ENCODE results near the gene SMAD4. TPM values are rescaled to one million over a fixed set of nuclear protein-coding genes. Genes with fewer than 3 reads are reported as not detected.
A peak's percentile ranks its signal among the peaks of the same experiment; 100 is the strongest.
"Not testable (repeated sequence)": the region's sequence is repeated elsewhere in the genome, so short reads cannot be mapped to it uniquely, and the experiment has no call there.

Gene SMAD4
- 10 to 100 TPM; 80.3 to 83.8 TPM for total RNA-seq

- POLR2A ChIA-PET = interaction anchor here (0.9 to 6.4 kb wide), 30 partner anchors 9 to 210 kb away, joined by 3 to 120 read pairs (median 5); partner anchors contain the start of genes ELAC1, ME2, MEX3C and MRO
- H3K4me3 Mint-ChIP-seq = peak within 1 kb of the TSS; percentile 98
- CTCF ChIA-PET = interaction anchor here (1.0 to 3.2 kb wide), 6 partner anchors 21 to 209 kb away, joined by 3 to 12 read pairs (median 4); partner anchors contain the start of gene ME2
- peak within 1 kb of the TSS; percentile 90 for H3K27ac Mint-ChIP-seq
- peaks cover 66% of the 10 kb centered on the region for H3K4me1 Mint-ChIP-seq
- H3K36me3 Mint-ChIP-seq (ENCODE audit: low read depth) = peaks cover 47% of the 10 kb centered on the region
- H3K9me3 Mint-ChIP-seq = no peaks in the 10 kb centered on the region
- peak; percentile 97 for DNase-seq
- no peaks in the 10 kb centered on the region for H3K27me3 Mint-ChIP-seq
Measured at GRCh38 chr18:51029694-51030536, at the start of gene SMAD4. TSS of gene SMAD4 (plus strand) at chr18:51030213. CDS start at chr18:51047047, 16,834 bp downstream.

GRCh38 chr18:50981381-50981780 is 48.6 kb upstream of the SMAD4 start:
- H3K36me3 Mint-ChIP-seq (ENCODE audit: low read depth) = peaks cover 55% of the 10 kb centered on the region
- ChIA-PET POLR2A (no interaction called here), CTCF (no interaction called here)
- DNase-seq = no peak
- no peak overlapping the region for H3K4me3 Mint-ChIP-seq
- no peak overlapping the region for H3K27ac Mint-ChIP-seq
- no peaks in the 10 kb centered on the region for H3K4me1 Mint-ChIP-seq
- H3K9me3 Mint-ChIP-seq = peaks cover 15% of the 10 kb centered on the region
- H3K27me3 Mint-ChIP-seq = no peaks in the 10 kb centered on the region

- Mint-ChIP-seq H3K36me3 (ENCODE audit: low read depth) (peaks cover 50% of the 10 kb centered on the region), H3K27ac (no peak overlapping the region), H3K27me3 (no peaks in the 10 kb centered on the region), H3K4me3 (no peak overlapping the region), H3K4me1 (no peaks in the 10 kb centered on the region), H3K9me3 (peaks cover 10% of the 10 kb centered on the region)
- ChIA-PET CTCF (no interaction called here), POLR2A (no interaction called here)
- no peak for DNase-seq
Measured at GRCh38 chr18:50982086-50982801, 47.8 kb upstream of the SMAD4 start.

GRCh38 chr18:50982802-50983179 is 47.2 kb upstream of the SMAD4 start:
- H3K4me3 Mint-ChIP-seq = no peak overlapping the region
- H3K9me3 Mint-ChIP-seq = peaks cover 6% of the 10 kb centered on the region
- DNase-seq = no peak
- no peak overlapping the region for H3K27ac Mint-ChIP-seq
- no peaks in the 10 kb centered on the region for H3K27me3 Mint-ChIP-seq
- H3K4me1 Mint-ChIP-seq = no peaks in the 10 kb centered on the region
- H3K36me3 Mint-ChIP-seq (ENCODE audit: low read depth) = peaks cover 46% of the 10 kb centered on the region
- CTCF ChIA-PET = no interaction called here
- POLR2A ChIA-PET = no interaction called here

GRCh38 chr18:50986360-50987087 is 43.5 kb upstream of the SMAD4 start:
- POLR2A ChIA-PET = interaction anchor here (1.0 to 1.4 kb wide), 3 partner anchors 9 to 19 kb away, joined by 3 to 4 read pairs (median 3); no protein-coding TSS in a partner anchor

GRCh38 chr18:50987261-50987660 is 42.8 kb upstream of the SMAD4 start:
- POLR2A ChIA-PET = interaction anchor here (1.0 to 1.4 kb wide), 3 partner anchors 8 to 20 kb away, joined by 3 to 4 read pairs (median 3); no protein-coding TSS in a partner anchor
- no peak overlapping the region for H3K27ac Mint-ChIP-seq
- CTCF ChIA-PET = no interaction called here
- no peak for DNase-seq
- peaks cover 23% of the 10 kb centered on the region for H3K36me3 Mint-ChIP-seq (ENCODE audit: low read depth)
- H3K9me3 Mint-ChIP-seq = no peaks in the 10 kb centered on the region
- no peaks in the 10 kb centered on the region for H3K27me3 Mint-ChIP-seq
- no peaks in the 10 kb centered on the region for H3K4me1 Mint-ChIP-seq
- H3K4me3 Mint-ChIP-seq = no peak overlapping the region

More at GRCh38 chr18:50986360-50987087, 43.5 kb upstream of the SMAD4 start:
- Mint-ChIP-seq H3K4me3 (no peak overlapping the region), H3K9me3 (no peaks in the 10 kb centered on the region), H3K27ac (no peak overlapping the region), H3K4me1 (no peaks in the 10 kb centered on the region), H3K27me3 (no peaks in the 10 kb centered on the region), H3K36me3 (ENCODE audit: low read depth) (peaks cover 23% of the 10 kb centered on the region)
- DNase-seq = no peak
- CTCF ChIA-PET = interaction anchor here (0.7 kb wide), 2 partner anchors 183 to 399 kb away, joined by 3 read pairs; no protein-coding TSS in a partner anchor

GRCh38 chr18:50989711-50990110 is 40.3 kb upstream of the SMAD4 start:
- Mint-ChIP-seq H3K27me3 (no peaks in the 10 kb centered on the region), H3K4me3 (no peak overlapping the region), H3K36me3 (ENCODE audit: low read depth) (peaks cover 12% of the 10 kb centered on the region), H3K27ac (no peak overlapping the region), H3K9me3 (no peaks in the 10 kb centered on the region), H3K4me1 (no peaks in the 10 kb centered on the region)
- ChIA-PET POLR2A (interaction anchor here (1.3 to 2.2 kb wide), 2 partner anchors 40 to 42 kb away, joined by 4 to 5 read pairs; partner anchors contain the start of gene SMAD4), CTCF (no interaction called here)
- DNase-seq = no peak

GRCh38 chr18:50992351-50992762 is 37.7 kb upstream of the SMAD4 start:
- Mint-ChIP-seq H3K27me3 (no peaks in the 10 kb centered on the region), H3K4me1 (no peaks in the 10 kb centered on the region), H3K9me3 (no peaks in the 10 kb centered on the region), H3K4me3 (no peak overlapping the region), H3K36me3 (ENCODE audit: low read depth) (peaks cover 4% of the 10 kb centered on the region), H3K27ac (no peak overlapping the region)
- POLR2A ChIA-PET = no interaction called here
- CTCF ChIA-PET = no interaction called here
- no peak for DNase-seq

GRCh38 chr18:50994031-50994430 is 36.0 kb upstream of the SMAD4 start:
- DNase-seq = no peak
- Mint-ChIP-seq H3K9me3 (no peaks in the 10 kb centered on the region), H3K36me3 (ENCODE audit: low read depth) (no peaks in the 10 kb centered on the region), H3K27me3 (no peaks in the 10 kb centered on the region), H3K4me1 (no peaks in the 10 kb centered on the region), H3K27ac (no peak overlapping the region), H3K4me3 (no peak overlapping the region)
- ChIA-PET CTCF (no interaction called here), POLR2A (no interaction called here)

- H3K36me3 Mint-ChIP-seq (ENCODE audit: low read depth); H3K27ac Mint-ChIP-seq; H3K4me1 Mint-ChIP-seq; H3K9me3 Mint-ChIP-seq; H3K4me3 Mint-ChIP-seq; H3K27me3 Mint-ChIP-seq; POLR2A ChIA-PET; DNase-seq; CTCF ChIA-PET: not testable (repeated sequence)
Measured at GRCh38 chr18:51003174-51003573, 26.8 kb upstream of the SMAD4 start.

- DNase-seq = no peak
- H3K36me3 Mint-ChIP-seq (ENCODE audit: low read depth) = peaks cover 5% of the 10 kb centered on the region
- H3K4me3 Mint-ChIP-seq = no peak overlapping the region
- no peaks in the 10 kb centered on the region for H3K4me1 Mint-ChIP-seq
- POLR2A ChIA-PET = no interaction called here
- no peak overlapping the region for H3K27ac Mint-ChIP-seq
- CTCF ChIA-PET = no interaction called here
- peaks cover 9% of the 10 kb centered on the region for H3K9me3 Mint-ChIP-seq
- no peaks in the 10 kb centered on the region for H3K27me3 Mint-ChIP-seq
Measured at GRCh38 chr18:51006061-51006818, 23.8 kb upstream of the SMAD4 start.

- H3K4me3 Mint-ChIP-seq = no peak overlapping the region
- peaks cover 4% of the 10 kb centered on the region for H3K9me3 Mint-ChIP-seq
- no peaks in the 10 kb centered on the region for H3K36me3 Mint-ChIP-seq (ENCODE audit: low read depth)
- H3K4me1 Mint-ChIP-seq = no peaks in the 10 kb centered on the region
- ChIA-PET POLR2A (no interaction called here), CTCF (no interaction called here)
- H3K27me3 Mint-ChIP-seq = no peaks in the 10 kb centered on the region
- DNase-seq = no peak
- H3K27ac Mint-ChIP-seq = no peak overlapping the region
Measured at GRCh38 chr18:51006948-51007789, 22.8 kb upstream of the SMAD4 start.

Data from activated CD4-positive, alpha-beta memory T cell treated with anti-CD3 and anti-CD28 coated beads, Interleukin-2, amount 10 ng/mL, durations not matched to agents 7 days and 5 days (primary cell).